Cardiac muscle cell (in vitro differentiated cells and primary cell): Measurements from ENCODE around the gene TMEM43. TPM values are rescaled to one million over a fixed set of nuclear protein-coding genes. Genes with fewer than 3 reads are reported as not detected.
"Not testable (repeated sequence)": the region's sequence is repeated elsewhere in the genome, so short reads cannot be mapped to it uniquely, and the experiment has no call there.

Source experiments
- DNase-seq, 2 donors: peaks; one replicate each; pipeline versions ENCODE4 v3.0.0 to v3.0.0-alpha.2; 2010 to 2017; ENCODE audit warnings: low read depth in 1 of 2, low spot score in 1 of 2
- H3K27ac ChIP-seq: fragments of 200-600 bp; sonication (generic); 2 replicates; pipeline ENCODE4 v1.5.1; 2016
- H3K27me3 ChIP-seq: fragments of 200-600 bp; sonication (generic); 2 replicates; pipeline ENCODE4 v1.6.0; 2016; ENCODE audit warnings: control low read depth
- H3K36me3 ChIP-seq: fragments of 200-600 bp; sonication (generic); 2 replicates; pipeline ENCODE4 v1.5.1; 2016; ENCODE audit warnings: control low read depth
- H3K4me1 ChIP-seq: fragments of 200-600 bp; sonication (generic); 2 replicates; pipeline ENCODE4 v1.8.1; 2017; ENCODE audit warnings: low read depth, mild to moderate bottlenecking, mixed run types
- H3K4me3 ChIP-seq: fragments of 200-600 bp; sonication (generic); 2 replicates; pipeline ENCODE4 v1.5.1; 2016; ENCODE audit warnings: mild to moderate bottlenecking
- H3K9me3 ChIP-seq: fragments of 200-600 bp; sonication (generic); 2 replicates; pipeline ENCODE4 v1.5.1; 2017; ENCODE audit warnings: low read depth, mild to moderate bottlenecking, control low read depth
- polyA plus RNA-seq: library from polyadenylated mRNA; unstranded; fragments of >200 nt; fragmentation: Nextera tagmentation; extraction: Ambion mirVana; gene quantifications from 2 replicates; pipeline ENCODE4 v1.2.1, GENCODE V29; 2016
- total RNA-seq: library from RNA; depleted of rRNA; stranded (reverse); fragments of >200 nt; gene quantifications from 2 replicates; pipeline ENCODE4 v1.2.3, GENCODE V29; 2016
- TF ChIP-seq, protein P1 (sequence below): IDR thresholded peaks from 2 replicates; pipeline ENCODE4 v1.5.1; 2012; ENCODE audit warnings: low read depth, mild to moderate bottlenecking, low read length

The TMEM43 gene, protein sequence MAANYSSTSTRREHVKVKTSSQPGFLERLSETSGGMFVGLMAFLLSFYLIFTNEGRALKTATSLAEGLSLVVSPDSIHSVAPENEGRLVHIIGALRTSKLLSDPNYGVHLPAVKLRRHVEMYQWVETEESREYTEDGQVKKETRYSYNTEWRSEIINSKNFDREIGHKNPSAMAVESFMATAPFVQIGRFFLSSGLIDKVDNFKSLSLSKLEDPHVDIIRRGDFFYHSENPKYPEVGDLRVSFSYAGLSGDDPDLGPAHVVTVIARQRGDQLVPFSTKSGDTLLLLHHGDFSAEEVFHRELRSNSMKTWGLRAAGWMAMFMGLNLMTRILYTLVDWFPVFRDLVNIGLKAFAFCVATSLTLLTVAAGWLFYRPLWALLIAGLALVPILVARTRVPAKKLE
- total RNA-seq = 21.5 and 30.8 TPM in 2 replicates
- 21.7 and 27.4 TPM in 2 replicates for polyA plus RNA-seq

- H3K9me3 ChIP-seq = no peaks in the 10 kb centered on the region
- TF ChIP-seq, protein P1, sequence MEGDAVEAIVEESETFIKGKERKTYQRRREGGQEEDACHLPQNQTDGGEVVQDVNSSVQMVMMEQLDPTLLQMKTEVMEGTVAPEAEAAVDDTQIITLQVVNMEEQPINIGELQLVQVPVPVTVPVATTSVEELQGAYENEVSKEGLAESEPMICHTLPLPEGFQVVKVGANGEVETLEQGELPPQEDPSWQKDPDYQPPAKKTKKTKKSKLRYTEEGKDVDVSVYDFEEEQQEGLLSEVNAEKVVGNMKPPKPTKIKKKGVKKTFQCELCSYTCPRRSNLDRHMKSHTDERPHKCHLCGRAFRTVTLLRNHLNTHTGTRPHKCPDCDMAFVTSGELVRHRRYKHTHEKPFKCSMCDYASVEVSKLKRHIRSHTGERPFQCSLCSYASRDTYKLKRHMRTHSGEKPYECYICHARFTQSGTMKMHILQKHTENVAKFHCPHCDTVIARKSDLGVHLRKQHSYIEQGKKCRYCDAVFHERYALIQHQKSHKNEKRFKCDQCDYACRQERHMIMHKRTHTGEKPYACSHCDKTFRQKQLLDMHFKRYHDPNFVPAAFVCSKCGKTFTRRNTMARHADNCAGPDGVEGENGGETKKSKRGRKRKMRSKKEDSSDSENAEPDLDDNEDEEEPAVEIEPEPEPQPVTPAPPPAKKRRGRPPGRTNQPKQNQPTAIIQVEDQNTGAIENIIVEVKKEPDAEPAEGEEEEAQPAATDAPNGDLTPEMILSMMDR = no peak
- peak within 1 kb of the TSS; percentile 97 for H3K4me3 ChIP-seq
- peak within 1 kb of the TSS; percentile 84 for H3K27ac ChIP-seq
- peaks cover 6% of the 10 kb centered on the region for H3K4me1 ChIP-seq
- H3K27me3 ChIP-seq = no peaks in the 10 kb centered on the region
- peaks cover 7% of the 10 kb centered on the region for H3K36me3 ChIP-seq
- peak; percentile 98 to 99 for DNase-seq
These were observed at the start of gene TMEM43, which contains the start of gene CHCHD4 for GRCh38 chr3:14124615-14125192. Gene TMEM43 (plus strand): TSS chr3:14125052. CDS start chr3:14125194, 142 bp downstream. Gene CHCHD4 (minus strand): TSS chr3:14124870. CDS start chr3:14124676, 194 bp downstream.

- not testable (repeated sequence) for H3K27me3 ChIP-seq, H3K36me3 ChIP-seq, H3K27ac ChIP-seq, H3K4me1 ChIP-seq, H3K9me3 ChIP-seq, H3K4me3 ChIP-seq, DNase-seq
These were observed 49.6 kb upstream of the TMEM43 start for GRCh38 chr3:14075233-14075632.

DNA sequence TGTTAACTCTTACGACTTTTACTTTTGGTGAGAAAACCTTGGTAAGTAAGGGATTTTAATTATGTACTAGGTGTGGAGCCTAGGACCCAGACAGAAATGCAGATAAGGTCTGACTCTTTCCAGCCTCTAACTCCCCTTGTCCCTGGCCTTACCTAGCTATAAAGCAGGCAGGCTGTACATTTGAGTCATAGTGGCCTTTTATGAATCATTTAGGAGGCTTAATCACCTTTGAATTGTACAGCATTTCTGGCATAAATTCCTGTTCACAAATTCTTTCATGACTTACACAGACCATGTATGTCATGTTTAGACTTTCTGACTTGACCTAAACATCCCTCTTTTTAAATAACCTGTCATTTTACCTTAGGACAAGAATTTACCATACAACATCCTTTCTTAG, 47.5 kb upstream of the TMEM43 start:
- no peak overlapping the region for H3K27ac ChIP-seq
- H3K27me3 ChIP-seq = no peaks in the 10 kb centered on the region
- H3K9me3 ChIP-seq = no peaks in the 10 kb centered on the region
- no peak for DNase-seq
- TF ChIP-seq, protein P1 = no peak
- H3K4me3 ChIP-seq = no peak overlapping the region
- H3K4me1 ChIP-seq = no peaks in the 10 kb centered on the region
- no peaks in the 10 kb centered on the region for H3K36me3 ChIP-seq

GRCh38 chr3:14082108-14082657, 42.7 kb upstream of the TMEM43 start:
- Histone ChIP-seq H3K27ac (no peak overlapping the region), H3K4me1 (no peaks in the 10 kb centered on the region), H3K27me3 (no peaks in the 10 kb centered on the region), H3K9me3 (no peaks in the 10 kb centered on the region), H3K4me3 (no peak overlapping the region), H3K36me3 (no peaks in the 10 kb centered on the region)
- TF ChIP-seq, protein P1 = no peak
- DNase-seq = no peak

DNA sequence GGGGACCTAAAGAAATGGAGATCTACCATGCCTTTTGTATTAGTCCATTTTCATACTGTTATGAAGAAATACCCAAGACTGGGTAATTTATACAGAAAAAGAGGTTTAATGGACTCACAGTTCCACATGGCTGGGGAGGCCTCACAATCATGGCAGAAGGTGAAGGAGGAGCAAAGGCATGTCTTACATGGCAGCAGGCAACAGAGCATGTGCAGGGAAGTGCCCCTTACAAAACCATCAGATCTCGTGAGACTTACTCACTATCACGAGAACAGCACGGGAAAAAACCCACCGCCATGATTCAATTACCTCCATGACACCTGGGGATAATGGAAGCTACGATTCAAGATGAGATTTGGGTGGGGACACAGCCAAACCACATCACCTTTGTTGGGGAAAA, 37.4 kb upstream of the TMEM43 start:
- not testable (repeated sequence) for H3K4me1 ChIP-seq, H3K36me3 ChIP-seq, H3K27ac ChIP-seq, H3K9me3 ChIP-seq, H3K4me3 ChIP-seq, H3K27me3 ChIP-seq, DNase-seq

GRCh38 chr3:14091959-14092358, 32.9 kb upstream of the TMEM43 start:
- not testable (repeated sequence) for H3K27ac ChIP-seq, H3K4me1 ChIP-seq, DNase-seq, H3K4me3 ChIP-seq, H3K27me3 ChIP-seq, H3K9me3 ChIP-seq, H3K36me3 ChIP-seq

- Histone ChIP-seq H3K36me3 (no peaks in the 10 kb centered on the region), H3K9me3 (no peaks in the 10 kb centered on the region), H3K27me3 (no peaks in the 10 kb centered on the region), H3K4me3 (no peak overlapping the region), H3K27ac (no peak overlapping the region), H3K4me1 (no peaks in the 10 kb centered on the region)
- TF ChIP-seq, protein P1 = no peak
- DNase-seq = no peak
These were observed 32.4 kb upstream of the TMEM43 start for GRCh38 chr3:14092464-14092863.
